ENCODE results near the gene MACROD2. TPM values are rescaled to one million over a fixed set of nuclear protein-coding genes. Genes with fewer than 3 reads are reported as not detected.

Gene MACROD2
- total and polyA plus RNA-seq, 4 donors, result 0.66 to 10.5 (median 3.3) TPM

DNA sequence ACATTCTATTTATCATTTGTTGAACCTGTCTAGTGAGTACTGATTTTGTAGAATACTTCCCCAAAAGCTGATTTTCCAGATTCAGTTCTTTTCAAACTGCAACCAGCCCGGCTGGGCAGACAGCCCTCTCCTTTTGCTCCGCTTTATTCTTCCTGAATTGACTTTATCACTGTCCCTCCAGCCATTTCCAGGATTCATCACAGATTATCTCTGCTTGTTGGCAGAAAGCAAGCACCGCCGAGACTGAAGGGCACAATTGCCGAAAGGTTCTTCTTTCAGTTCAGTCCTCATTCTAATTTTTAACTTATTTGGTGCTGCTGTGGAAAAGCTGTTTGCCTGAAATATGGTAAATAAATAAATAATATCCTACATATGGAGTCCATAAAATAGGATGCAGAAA lies 711.2 kb downstream of the MACROD2 start:
- H3K9me3 ChIP-seq (ENCODE audit: control insufficient read depth in 4 of 4, low read length in 3 of 4), result no peaks in the 10 kb centered on the region
- H3K4me3 ChIP-seq (ENCODE audit: low read depth in 1 of 3, low read length in 3 of 3), result peak overlapping the region in 2 of 3 donors; percentile 35 to 46
- TF ChIP-seq RXRA (IDR thresholded peaks at IDR 0.05) (no peak), YY1 (IDR thresholded peaks at IDR 0.05) (peak; percentile 37)
- no peaks in the 10 kb centered on the region for H3K27me3 ChIP-seq (ENCODE audit: control insufficient read depth in 4 of 4, insufficient read depth in 4 of 4, low read length in 3 of 4)
- H3K27ac ChIP-seq (ENCODE audit: low read depth in 1 of 2, low read length in 2 of 2), result peak overlapping the region in 1 of 2 donors; percentile 46
- H3K36me3 ChIP-seq (ENCODE audit: control insufficient read depth in 4 of 4, insufficient read depth in 3 of 4, low read depth in 1 of 4, low read length in 3 of 4), result no peaks in the 10 kb centered on the region
- no peak for DNase-seq (ENCODE audit: low spot score)
- H3K9ac ChIP-seq (ENCODE audit: low read depth in 1 of 2, low read length in 2 of 2), result peak overlapping the region in 1 of 2 donors; percentile 47
- peaks cover 0 to 16% (median 5%) of the 10 kb centered on the region in 4 donors for H3K4me1 ChIP-seq (ENCODE audit: control insufficient read depth in 4 of 4, insufficient read depth in 4 of 4, low read length in 3 of 4)
- WGBS, result 53% methylated on average over 5 of the region's 5 CpGs

DNA sequence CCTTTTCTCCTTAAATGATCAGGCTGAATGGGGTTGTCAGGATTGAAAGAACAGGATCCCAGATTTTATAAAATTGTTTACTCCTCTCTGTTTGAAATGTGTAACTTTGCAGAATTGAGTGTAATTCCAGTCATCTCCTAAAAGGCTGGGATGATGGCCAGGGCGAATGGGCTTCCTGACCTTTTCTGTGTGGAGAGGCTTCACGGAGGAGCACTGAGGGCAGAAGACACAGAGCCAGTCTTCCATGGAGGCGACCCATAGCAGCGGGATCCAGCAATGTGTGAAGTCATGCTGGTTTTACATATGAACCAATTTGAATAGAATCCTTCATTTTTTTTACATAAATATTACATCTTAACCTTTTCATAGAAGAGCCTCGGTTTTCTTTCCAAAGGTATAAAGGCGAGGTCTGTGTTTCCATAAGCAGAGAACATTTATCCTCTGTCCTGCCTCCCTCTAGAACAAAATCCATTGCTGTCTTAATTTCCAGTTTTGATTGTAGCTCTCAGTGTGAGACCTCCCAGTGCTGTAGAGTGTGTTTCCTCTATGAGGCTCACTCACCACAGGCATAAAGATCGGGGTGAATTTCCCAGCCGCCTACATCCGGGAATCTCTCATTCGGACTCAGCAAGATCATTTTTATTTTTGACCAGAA lies 711.8 kb downstream of the MACROD2 start:
- DNase-seq (ENCODE audit: low spot score), result no peak
- H3K9ac ChIP-seq (ENCODE audit: low read depth in 1 of 2, low read length in 2 of 2), result peak overlapping the region in 1 of 2 donors; percentile 47
- H3K4me1 ChIP-seq (ENCODE audit: control insufficient read depth in 4 of 4, insufficient read depth in 4 of 4, low read length in 3 of 4), result peaks cover under 1 to 17% (median 5%) of the 10 kb centered on the region in 4 donors
- H3K27ac ChIP-seq (ENCODE audit: low read depth in 1 of 2, low read length in 2 of 2), result no peak overlapping the region
- no peaks in the 10 kb centered on the region for H3K27me3 ChIP-seq (ENCODE audit: control insufficient read depth in 4 of 4, insufficient read depth in 4 of 4, low read length in 3 of 4)
- H3K4me3 ChIP-seq (ENCODE audit: low read depth in 1 of 3, low read length in 3 of 3), result peak overlapping the region in 2 of 3 donors; percentile 35 to 46
- 85% methylated on average over 10 of the region's 10 CpGs for WGBS
- H3K36me3 ChIP-seq (ENCODE audit: control insufficient read depth in 4 of 4, insufficient read depth in 3 of 4, low read depth in 1 of 4, low read length in 3 of 4), result no peaks in the 10 kb centered on the region
- TF ChIP-seq HNF4G (IDR thresholded peaks at IDR 0.05) (no peak), TAF1 (conservative IDR thresholded peaks at IDR 0.05) (no peak), EGR1 (IDR thresholded peaks at IDR 0.05; ENCODE audit: low read depth in 2 of 2) (no peak), HNF4A (conservative IDR thresholded peaks at IDR 0.05) (no peak), YY1 (IDR thresholded peaks at IDR 0.05) (no peak), SP1 (IDR thresholded peaks at IDR 0.05) (no peak), RXRA (IDR thresholded peaks at IDR 0.05) (no peak)
- TF ChIP-seq, protein P1, sequence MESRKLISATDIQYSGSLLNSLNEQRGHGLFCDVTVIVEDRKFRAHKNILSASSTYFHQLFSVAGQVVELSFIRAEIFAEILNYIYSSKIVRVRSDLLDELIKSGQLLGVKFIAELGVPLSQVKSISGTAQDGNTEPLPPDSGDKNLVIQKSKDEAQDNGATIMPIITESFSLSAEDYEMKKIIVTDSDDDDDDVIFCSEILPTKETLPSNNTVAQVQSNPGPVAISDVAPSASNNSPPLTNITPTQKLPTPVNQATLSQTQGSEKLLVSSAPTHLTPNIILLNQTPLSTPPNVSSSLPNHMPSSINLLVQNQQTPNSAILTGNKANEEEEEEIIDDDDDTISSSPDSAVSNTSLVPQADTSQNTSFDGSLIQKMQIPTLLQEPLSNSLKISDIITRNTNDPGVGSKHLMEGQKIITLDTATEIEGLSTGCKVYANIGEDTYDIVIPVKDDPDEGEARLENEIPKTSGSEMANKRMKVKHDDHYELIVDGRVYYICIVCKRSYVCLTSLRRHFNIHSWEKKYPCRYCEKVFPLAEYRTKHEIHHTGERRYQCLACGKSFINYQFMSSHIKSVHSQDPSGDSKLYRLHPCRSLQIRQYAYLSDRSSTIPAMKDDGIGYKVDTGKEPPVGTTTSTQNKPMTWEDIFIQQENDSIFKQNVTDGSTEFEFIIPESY (IDR thresholded peaks at IDR 0.05), result no peak
- TF ChIP-seq, protein P2, sequence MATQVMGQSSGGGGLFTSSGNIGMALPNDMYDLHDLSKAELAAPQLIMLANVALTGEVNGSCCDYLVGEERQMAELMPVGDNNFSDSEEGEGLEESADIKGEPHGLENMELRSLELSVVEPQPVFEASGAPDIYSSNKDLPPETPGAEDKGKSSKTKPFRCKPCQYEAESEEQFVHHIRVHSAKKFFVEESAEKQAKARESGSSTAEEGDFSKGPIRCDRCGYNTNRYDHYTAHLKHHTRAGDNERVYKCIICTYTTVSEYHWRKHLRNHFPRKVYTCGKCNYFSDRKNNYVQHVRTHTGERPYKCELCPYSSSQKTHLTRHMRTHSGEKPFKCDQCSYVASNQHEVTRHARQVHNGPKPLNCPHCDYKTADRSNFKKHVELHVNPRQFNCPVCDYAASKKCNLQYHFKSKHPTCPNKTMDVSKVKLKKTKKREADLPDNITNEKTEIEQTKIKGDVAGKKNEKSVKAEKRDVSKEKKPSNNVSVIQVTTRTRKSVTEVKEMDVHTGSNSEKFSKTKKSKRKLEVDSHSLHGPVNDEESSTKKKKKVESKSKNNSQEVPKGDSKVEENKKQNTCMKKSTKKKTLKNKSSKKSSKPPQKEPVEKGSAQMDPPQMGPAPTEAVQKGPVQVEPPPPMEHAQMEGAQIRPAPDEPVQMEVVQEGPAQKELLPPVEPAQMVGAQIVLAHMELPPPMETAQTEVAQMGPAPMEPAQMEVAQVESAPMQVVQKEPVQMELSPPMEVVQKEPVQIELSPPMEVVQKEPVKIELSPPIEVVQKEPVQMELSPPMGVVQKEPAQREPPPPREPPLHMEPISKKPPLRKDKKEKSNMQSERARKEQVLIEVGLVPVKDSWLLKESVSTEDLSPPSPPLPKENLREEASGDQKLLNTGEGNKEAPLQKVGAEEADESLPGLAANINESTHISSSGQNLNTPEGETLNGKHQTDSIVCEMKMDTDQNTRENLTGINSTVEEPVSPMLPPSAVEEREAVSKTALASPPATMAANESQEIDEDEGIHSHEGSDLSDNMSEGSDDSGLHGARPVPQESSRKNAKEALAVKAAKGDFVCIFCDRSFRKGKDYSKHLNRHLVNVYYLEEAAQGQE (IDR thresholded peaks at IDR 0.05), result no peak
- TF ChIP-seq, protein P3, sequence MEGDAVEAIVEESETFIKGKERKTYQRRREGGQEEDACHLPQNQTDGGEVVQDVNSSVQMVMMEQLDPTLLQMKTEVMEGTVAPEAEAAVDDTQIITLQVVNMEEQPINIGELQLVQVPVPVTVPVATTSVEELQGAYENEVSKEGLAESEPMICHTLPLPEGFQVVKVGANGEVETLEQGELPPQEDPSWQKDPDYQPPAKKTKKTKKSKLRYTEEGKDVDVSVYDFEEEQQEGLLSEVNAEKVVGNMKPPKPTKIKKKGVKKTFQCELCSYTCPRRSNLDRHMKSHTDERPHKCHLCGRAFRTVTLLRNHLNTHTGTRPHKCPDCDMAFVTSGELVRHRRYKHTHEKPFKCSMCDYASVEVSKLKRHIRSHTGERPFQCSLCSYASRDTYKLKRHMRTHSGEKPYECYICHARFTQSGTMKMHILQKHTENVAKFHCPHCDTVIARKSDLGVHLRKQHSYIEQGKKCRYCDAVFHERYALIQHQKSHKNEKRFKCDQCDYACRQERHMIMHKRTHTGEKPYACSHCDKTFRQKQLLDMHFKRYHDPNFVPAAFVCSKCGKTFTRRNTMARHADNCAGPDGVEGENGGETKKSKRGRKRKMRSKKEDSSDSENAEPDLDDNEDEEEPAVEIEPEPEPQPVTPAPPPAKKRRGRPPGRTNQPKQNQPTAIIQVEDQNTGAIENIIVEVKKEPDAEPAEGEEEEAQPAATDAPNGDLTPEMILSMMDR (IDR thresholded peaks at IDR 0.05; ENCODE audit: low read depth, low read length, missing input control), result no peak
- no peaks in the 10 kb centered on the region for H3K9me3 ChIP-seq (ENCODE audit: control insufficient read depth in 4 of 4, low read length in 3 of 4)

Data from liver (tissue), 9 donors.